NCI-H1417 treated with DMSO at 0.1 percent for 48 hours (cell line): ENCODE measurements around the gene LPIN1.

Experiments used
- DNase-seq: peaks from one replicate; lab custom pipeline; 2025; lab: John Stamatoyannopoulos, UW

Gene LPIN1

GRCh38 chr2:11784747-11785610 is 38.5 kb downstream of the LPIN1 start:
- DNase-seq = no peak

- no peak for DNase-seq
Observed at GRCh38 chr2:11785611-11785940, 39.1 kb downstream of the LPIN1 start.

- DNase-seq = no peak
Observed at GRCh38 chr2:11786191-11786590, 39.8 kb downstream of the LPIN1 start.

GRCh38 chr2:11786592-11786991 is 40.2 kb downstream of the LPIN1 start:
- DNase-seq = no peak

DNA sequence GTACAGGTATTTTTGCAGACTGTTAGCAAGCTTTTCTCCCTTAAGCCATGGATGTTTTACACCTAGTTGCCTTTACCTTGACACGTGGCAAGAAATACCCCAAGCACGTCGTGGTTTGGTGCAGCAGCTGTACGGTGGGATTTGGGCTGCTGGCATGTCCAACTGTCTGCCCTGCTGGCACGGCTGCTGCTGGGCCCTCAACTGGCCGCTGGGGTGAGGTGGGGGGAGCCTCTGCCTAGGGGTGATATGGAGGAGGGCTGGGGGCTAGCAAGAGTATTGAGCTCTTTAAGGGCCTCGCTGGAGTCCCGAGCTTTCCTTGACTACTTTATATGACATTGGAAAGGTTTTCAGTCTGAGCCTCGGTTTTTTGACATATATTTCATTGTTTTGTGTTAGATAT is 41.6 kb downstream of the LPIN1 start:
- no peak for DNase-seq

- DNase-seq = no peak
Observed at GRCh38 chr2:11788461-11789124, 42.2 kb downstream of the LPIN1 start.

DNA sequence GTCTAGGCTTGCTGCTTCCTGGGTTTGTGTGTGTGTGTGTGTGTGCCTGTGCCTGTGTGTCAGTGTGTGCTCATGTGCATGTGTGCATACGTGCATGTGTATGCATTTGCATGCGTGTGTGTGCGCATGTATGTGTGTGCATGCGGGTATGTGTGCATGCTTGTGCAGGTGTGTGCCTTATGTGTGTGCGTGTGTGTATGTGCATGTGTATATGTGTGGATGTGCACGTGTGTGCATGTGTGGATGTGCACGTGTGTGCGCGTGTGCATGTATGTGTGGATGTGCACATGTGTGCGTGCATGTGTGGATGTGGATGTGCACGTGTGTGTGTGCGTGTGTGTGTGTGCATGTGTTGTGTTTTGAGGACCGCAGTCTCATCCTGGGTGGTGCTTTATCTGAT is 42.8 kb downstream of the LPIN1 start:
- DNase-seq = no peak

DNA sequence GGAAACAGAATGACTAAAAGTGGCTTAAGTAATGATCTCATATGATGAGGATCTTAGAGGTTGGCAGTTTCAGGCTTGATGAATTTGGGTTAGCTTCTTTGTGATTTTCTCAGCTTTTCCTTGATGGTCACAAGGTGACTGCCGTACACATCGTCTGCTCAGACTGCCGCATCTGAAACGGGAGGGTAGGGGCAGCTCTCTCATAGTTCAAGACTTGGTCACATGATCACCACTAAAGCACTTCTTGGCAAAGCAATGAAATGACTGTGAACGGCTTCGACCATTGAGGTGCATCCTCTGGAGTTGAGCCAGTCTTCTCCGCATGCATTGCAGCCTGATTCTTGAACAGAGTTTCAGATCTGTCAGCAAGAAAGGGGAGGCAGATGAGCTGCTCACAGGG is 43.8 kb downstream of the LPIN1 start:
- no peak for DNase-seq

GRCh38 chr2:11795590-11795989 is 49.2 kb downstream of the LPIN1 start:
- DNase-seq = no peak

GRCh38 chr2:11796190-11797171 is 50.0 kb downstream of the LPIN1 start:
- no peak for DNase-seq

- DNase-seq = no peak
Observed at GRCh38 chr2:11797846-11798245, 51.4 kb downstream of the LPIN1 start.

- no peak for DNase-seq
Observed at GRCh38 chr2:11798701-11799435, 52.4 kb downstream of the LPIN1 start.

GRCh38 chr2:11799826-11800225 is 53.4 kb downstream of the LPIN1 start:
- no peak for DNase-seq

GRCh38 chr2:11802782-11803191 is 56.4 kb downstream of the LPIN1 start:
- DNase-seq = no peak

GRCh38 chr2:11805024-11805423 is 58.6 kb downstream of the LPIN1 start:
- DNase-seq = no peak

GRCh38 chr2:11805920-11806319 is 59.5 kb downstream of the LPIN1 start:
- DNase-seq = no peak

DNA sequence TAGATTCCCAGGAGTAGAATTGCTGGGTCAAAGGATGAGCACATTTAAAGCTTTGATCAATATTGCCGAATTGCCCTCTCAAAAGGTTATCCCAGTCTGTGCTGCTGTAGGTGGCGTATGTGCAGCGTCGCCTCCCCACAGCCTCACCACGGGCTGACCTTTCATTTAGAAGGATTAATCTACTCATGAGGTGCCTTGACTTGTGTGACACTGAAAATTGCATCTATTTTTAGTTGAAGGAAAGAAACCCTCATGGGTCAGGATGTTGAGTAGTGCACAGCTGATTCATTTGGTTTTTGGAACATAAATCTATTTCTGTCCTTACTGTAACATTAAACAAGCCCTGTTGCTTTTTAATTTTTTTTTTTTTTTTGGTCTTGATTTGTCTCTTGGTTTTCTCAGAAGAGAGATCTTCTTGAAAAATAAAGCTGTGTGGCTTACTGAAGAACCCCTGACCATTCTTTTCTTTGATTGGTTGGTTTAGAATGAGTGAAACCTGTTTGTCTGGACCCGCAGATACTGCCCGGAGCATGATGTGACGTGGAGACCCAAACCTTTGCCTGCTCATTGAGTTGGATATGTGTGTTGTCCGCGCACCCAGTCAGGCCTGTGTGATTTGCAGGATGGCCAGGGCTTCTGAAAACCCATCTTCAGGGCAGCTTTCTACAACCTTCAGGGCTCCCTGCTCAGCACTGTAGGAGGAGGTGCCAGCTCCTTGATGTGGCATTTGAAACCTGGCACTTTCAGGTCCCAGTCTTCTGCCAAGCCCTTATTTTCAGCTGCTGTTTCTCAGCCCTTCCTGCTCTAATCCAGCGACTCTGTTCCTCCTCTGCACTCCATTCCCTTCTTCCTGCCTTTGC is 61.0 kb downstream of the LPIN1 start:
- DNase-seq = no peak

DNA sequence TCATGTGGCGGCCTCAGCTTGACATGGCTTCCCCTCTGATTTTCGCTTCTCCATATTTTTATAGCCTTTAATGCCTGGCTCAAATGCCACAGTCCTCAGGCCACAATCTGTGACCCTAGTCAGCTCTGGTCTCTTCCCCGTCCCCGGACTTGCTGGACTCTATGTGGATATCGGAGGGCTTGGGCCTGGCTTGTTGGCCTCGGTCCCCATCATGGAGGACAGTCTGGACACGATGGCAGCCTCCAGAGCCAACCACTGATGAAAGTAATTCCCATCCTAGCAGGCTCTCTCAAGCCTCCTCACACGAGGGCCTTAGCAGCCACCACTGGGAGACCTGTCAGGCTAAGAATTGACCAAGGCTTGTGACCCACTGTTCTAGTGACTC is 61.6 kb downstream of the LPIN1 start:
- no peak for DNase-seq

- no peak for DNase-seq
Observed at GRCh38 chr2:11809586-11810236, 63.3 kb downstream of the LPIN1 start.

GRCh38 chr2:11810237-11810977 is 64.0 kb downstream of the LPIN1 start:
- no peak for DNase-seq
